PFSK-1 (cell line): Measurements from ENCODE around the gene BTLA.

Experiments used
- FOXP2 ChIP-seq: optimal IDR thresholded peaks from 2 replicates; pipeline ENCODE3; 2011; ENCODE audit warnings: borderline replicate concordance, control low read depth, inconsistent platforms; ENCODE audit not compliant: insufficient read depth; ENCODE audit errors: extremely low read length, extremely low read depth
- POLR2AphosphoS5 ChIP-seq: IDR thresholded peaks from 2 replicates; pipeline ENCODE4 v1.6.1; 2012; ENCODE audit warnings: low read depth, mild to moderate bottlenecking, control low read depth, low read length, moderate library complexity
- TF ChIP-seq, protein P1 (sequence below), 2 experiments: IDR thresholded peaks; 2 replicates each; pipeline versions ENCODE4 v1.6.1 to v1.8.0; 2011 to 2012; ENCODE audit warnings: low read depth in 2 of 2, low read length in 2 of 2, control low read depth in 1 of 2, inconsistent platforms in 1 of 2, mild to moderate bottlenecking in 1 of 2, moderate library complexity in 1 of 2; ENCODE audit not compliant: insufficient read depth in 1 of 2

DNA sequence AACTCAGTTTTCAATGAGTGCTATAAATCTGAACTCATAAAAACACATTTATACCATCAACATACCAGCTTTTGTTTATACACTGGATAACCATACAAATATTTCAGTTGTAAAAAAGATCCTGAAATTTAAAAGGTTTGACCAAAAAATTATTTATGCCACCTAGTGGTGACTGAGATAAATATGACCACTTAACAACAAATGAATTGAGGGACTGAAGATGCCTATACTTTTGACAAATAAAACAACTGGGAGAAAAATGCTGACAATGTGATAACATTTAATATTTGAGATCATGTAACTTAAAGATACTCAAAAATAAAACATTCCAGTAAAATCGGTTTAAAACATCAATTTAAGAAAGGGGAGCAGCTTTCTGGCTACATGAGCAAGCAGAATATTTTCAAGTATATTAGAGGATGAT, 32.1 kb upstream of the BTLA start:
- TF ChIP-seq POLR2AphosphoS5 (no peak), FOXP2 (no peak)
- TF ChIP-seq, protein P1, sequence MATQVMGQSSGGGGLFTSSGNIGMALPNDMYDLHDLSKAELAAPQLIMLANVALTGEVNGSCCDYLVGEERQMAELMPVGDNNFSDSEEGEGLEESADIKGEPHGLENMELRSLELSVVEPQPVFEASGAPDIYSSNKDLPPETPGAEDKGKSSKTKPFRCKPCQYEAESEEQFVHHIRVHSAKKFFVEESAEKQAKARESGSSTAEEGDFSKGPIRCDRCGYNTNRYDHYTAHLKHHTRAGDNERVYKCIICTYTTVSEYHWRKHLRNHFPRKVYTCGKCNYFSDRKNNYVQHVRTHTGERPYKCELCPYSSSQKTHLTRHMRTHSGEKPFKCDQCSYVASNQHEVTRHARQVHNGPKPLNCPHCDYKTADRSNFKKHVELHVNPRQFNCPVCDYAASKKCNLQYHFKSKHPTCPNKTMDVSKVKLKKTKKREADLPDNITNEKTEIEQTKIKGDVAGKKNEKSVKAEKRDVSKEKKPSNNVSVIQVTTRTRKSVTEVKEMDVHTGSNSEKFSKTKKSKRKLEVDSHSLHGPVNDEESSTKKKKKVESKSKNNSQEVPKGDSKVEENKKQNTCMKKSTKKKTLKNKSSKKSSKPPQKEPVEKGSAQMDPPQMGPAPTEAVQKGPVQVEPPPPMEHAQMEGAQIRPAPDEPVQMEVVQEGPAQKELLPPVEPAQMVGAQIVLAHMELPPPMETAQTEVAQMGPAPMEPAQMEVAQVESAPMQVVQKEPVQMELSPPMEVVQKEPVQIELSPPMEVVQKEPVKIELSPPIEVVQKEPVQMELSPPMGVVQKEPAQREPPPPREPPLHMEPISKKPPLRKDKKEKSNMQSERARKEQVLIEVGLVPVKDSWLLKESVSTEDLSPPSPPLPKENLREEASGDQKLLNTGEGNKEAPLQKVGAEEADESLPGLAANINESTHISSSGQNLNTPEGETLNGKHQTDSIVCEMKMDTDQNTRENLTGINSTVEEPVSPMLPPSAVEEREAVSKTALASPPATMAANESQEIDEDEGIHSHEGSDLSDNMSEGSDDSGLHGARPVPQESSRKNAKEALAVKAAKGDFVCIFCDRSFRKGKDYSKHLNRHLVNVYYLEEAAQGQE (IDR thresholded peaks at IDR 0.05; ENCODE audit: insufficient read depth in 1 of 2, low read depth in 2 of 2, low read length in 2 of 2), result no peak
